GM19324 (cell line): ENCODE measurements around the gene ZNF76.

Experiments used
- ATAC-seq: cut with Tn5 transposase; IDR thresholded peaks from one replicate; pipeline ENCODE4 v1.9.1; 2021; ENCODE audit warnings: mild to moderate bottlenecking, moderate library complexity; ENCODE audit not compliant: unreplicated experiment, low FRiP score

Gene ZNF76

DNA sequence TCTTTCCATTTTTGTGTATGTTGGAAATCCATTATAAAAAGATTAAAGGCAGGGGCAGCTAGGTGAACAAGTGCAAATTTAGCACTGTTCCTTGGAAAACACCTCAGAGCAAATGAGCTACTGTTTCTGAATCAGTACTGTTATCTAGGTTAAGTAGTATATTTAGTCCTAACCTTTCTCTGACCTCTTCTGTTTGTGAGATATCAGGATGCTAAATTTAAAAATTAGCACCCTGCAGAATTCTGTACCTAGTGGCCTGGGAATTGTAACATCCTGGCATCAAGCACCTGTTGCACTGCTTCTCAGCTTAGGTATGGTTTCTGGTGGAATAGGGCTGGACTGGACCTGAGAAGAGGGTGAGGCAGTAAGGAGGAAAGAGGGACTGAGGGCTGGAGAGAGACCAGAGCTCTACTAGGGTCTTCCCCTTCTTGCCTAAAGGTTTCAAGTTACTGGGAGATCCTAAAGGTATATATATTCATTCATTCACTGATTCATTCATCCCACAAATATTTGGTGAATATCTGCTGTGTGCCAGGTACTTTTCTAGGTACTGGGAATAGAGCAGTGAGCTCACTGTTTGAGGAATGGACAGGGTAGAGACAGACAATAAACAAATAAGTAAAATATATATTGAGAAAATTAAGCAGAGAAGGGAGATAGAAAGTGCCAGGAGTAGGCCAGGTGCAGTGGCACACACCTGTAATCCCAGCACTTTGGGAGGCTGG lies 5.2 kb downstream of the ZNF76 start:
- ATAC-seq = no peak

DNA sequence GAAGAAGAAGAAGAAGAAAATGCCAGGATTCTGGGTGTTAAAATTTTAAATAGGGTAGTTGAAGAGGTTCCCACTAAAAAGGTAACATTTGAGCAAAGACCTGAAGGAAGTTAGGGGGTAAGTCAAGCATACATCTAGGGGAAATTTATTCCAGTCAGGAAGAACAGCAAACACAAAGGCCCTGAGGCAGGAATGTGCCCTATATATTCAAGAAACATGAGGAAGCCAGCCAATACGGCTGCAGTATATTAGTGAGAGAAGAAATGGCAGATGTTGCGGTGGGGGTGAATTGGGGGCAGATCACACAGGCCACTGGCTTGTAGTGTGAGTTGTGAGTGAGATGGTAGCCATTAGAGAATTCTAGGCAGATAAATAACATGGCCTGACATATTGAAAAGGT lies 6.0 kb downstream of the ZNF76 start:
- ATAC-seq = no peak

DNA sequence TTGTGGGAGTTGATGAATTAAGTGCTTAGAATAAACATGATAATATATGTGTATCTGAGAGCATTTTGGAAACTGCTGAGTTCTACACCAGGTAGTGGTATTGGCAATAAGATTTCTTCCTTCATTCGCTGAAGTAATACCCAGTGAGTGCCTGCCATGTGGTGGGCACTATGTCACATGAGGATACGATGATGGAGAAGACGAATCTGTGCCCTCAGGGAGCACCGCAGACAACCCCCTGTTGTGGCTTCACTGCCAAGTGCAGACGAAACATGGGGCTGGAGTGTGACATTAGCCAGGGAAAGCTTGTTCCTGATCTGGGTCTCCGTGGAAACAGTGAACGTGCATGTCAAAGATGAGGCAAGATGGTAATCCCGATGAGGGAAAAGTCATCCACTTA lies 7.9 kb downstream of the ZNF76 start:
- ATAC-seq = no peak

DNA sequence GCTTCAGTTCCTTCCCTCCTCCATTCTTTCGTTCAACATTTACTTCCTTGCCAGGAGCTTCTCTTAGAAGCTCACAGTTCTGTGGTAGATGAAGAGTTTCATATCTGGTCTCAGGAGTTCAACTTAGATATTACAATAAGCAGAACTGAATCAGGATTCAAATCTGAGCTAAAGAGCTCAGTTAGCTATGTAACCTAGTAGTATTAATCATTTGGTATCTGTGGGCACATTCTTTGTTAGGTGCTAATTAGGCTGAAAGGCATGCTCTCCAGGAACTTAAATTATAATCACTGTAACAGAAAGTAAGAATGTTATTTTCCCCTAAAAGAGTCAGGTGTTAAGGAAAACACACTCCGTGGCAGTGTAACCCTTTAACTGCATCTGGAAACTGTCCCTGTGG lies 8.4 kb downstream of the ZNF76 start:
- no peak for ATAC-seq

DNA sequence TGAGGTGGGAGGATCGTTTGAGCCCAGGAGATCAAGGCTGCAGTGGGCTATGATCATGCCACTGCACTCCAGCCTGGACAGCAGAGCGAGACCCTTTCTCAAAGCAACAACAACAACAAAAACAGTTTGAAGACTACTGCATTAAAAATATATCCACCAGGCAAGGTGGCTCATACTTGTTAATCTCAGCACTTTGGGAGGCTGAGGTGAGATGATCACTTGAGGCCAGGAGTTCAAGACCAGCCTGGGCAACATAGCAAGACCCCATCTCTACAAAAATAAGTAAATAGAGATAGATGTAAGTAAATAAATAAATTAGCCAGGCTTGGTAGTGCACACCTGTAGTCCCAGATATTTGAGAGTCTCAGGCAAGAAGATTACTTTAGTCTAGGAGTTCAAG lies 12.5 kb downstream of the ZNF76 start:
- ATAC-seq = no peak

DNA sequence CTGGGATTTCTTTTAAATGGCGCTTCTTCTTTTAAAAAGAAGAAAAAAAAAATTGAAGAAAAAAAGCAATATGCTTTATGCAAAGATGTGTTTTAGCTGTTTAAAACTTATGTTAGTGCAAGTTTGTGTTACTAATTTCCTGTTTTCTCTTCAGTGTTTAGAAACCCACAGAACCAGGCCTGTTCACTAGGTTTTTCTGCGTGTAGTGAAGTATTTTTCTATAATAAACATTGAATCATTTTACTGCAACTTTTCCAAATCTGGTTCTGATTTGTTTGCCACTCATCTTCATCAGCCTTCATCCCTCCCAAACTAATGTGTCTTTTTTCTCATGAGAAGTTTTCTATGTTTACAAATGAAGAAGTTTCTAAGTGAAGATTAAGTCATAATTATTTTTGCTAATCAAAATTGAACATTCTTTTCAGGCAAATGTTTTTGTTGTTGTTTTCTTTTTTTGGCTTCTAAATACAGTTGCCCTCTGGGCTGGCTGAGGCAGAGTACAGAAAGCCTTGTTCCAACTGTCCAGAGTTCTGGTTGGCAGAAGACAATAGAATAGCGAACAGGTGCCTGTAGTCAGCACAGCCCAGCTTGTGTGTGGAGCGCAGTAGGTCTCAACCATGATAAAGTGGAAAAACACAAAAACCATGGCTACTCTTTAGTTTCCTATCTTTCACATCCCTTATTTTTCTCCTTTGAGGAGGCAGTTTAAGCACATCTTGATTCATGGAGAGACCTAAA lies 14.5 kb downstream of the ZNF76 start:
- no peak for ATAC-seq

DNA sequence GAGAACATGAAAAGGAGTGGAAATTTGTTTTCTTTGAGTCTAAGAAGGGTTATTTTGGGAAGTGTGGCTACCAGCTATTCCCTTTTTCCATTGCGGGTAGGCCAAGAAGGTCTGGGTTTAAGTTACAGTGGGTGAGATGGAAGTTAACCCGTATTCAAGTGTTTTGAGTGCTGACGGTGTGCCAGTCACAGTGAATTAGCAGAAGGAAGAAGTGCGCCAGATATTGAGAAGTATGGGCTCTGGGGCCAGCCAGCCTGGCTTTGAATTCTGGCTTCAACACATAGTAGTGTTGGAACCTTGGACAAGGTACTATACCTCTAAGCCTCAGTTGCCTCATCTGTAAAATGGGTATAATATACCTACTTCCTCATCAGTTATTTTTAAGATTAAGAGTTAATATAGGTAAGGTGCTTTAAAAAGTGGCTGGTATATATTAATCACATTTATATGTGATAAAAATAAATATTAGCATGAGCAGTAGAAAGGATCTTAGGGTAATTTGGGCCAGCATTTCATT lies 16.3 kb downstream of the ZNF76 start:
- no peak for ATAC-seq

DNA sequence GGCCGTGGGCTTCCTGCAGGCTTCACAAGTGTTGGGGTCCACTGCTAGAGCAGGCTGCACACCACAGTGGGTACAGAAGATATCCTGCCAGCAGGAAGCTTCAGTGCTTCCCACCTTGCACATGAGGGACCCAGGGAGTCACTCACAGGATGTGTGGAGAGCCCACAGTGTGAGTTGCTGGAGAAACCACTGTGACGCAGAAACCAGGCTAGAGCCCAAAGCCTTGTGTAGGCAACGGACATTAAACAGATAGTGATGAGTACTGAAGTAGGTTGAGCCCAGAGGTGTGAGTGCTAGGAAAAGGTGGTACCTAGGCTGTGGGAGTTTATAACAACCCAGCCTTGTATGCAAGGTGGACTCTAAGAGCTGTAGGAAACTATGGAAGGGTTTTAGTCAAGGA lies 19.2 kb downstream of the ZNF76 start:
- no peak for ATAC-seq

DNA sequence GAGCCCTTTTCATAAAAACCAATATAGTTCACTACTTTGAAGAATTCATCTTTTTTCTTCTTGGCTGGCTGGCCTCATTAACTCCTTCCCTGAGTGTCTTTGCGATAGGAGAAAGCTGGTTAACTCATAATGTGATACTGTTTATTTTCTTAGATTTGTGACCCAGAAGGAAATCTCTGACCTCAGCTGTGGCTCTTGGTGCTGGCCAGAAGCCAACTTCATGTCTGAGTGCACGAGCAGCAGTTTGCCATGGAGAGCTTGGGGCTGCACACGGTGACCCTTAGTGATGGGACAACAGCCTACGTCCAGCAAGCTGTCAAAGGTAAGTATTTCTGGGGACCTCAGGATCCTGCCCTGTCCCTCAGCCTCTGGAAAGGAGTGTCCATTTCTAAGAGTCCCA lies 21.4 kb downstream of the ZNF76 start:
- no peak for ATAC-seq

DNA sequence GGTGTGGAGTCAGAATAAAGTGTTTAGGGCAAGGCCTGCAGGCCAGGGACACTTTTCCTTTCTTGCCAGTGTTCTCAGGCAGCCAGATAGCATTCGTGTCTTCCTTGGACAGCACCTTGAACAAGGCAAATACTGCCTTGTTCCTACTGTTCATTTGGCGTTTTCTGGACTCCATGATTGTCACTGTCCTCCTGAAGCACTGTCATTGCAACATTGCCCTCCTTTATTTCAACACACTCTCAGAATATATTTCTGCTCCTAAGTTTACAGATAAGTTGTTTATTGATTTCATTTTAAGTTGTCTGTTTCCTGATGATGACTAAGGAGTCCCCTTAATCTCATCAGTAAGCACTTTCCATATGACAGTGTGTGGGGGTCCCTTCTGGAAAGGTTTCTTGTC lies 22.9 kb downstream of the ZNF76 start:
- ATAC-seq = no peak

DNA sequence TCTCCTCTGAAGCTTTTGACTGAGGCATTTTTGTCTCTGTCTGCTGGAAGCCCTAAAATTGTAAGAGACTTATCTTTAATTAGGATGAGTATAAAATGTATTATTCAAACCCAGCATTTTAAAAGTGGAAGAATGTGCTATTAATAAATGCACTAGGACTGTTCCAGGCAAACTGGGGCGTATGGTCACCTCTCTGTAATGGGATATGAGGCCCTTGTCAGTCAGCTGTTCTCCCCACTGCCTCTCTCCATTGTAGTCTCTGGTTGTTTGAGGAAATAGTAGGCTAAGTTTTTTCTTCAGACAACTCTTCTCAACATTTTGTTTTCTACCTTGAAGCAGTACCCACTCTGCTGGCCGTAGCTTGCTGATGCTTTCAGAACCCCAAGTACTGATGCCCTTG lies 23.8 kb downstream of the ZNF76 start:
- ATAC-seq = no peak

DNA sequence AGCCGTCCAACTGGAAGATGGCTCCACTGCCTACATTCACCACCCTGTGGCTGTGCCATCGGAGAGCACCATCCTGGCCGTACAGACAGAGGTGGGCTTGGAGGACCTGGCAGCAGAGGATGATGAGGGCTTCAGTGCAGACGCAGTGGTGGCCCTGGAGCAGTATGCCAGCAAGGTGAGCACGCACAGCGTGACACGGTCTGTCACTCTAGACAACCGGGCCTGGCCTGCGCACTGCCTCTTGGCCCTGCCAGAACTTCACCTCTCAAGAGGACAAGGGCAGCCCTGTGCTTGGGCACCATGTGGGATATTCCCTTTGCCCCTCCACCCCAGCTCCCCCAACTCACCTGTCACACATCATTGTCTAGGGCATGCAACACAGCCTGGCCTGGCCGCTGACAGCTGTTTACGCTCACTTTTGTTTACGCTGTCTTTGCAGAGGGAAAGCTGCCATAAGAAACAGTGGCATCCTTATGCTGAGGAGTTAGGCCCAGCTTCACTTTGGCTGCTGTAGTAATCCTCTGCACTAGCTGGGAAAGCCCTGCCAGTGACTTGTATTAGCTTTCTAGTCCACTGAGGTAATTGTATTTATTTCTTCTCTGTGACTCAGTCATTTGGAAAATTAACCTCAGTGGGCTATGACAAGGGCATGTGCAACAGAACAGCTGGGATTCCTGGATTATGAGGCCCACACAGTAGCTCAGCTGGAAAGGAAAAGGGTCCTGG lies 28.3 kb downstream of the ZNF76 start:
- ATAC-seq = no peak

DNA sequence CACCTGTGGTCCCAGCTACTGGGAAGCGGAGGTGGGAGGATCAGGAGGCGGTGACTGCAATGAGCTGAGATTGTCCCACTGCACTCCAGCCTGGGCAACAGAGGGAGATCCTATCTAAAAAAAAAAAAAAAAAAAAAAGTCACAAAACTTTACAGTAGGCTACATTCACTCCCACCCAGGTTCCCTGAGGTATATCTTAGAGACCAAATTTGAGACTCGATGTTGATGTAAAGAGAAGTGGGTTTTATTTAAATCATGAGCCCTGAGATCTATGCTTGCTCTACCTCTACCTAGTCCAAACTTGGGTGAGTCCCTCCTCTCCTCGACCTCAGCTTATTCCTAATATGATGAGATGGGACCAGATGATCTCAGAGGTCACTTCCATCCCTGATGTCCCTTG lies 29.3 kb downstream of the ZNF76 start:
- no peak for ATAC-seq

DNA sequence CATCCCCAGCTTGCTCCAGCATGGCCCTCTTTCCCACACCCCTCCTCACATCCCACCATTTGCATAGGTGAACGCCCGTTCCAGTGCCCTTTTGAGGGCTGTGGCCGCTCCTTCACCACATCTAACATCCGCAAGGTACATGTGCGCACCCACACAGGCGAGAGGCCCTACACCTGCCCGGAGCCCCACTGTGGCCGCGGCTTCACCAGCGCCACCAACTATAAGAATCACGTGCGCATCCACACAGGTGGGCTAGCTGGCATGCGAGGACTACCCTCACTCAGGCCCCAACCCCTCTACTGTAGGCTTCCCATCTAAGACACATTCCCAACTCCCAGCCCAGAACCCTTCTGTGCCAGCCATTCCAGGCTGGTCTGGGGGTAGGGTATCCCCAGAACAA lies 32.0 kb downstream of the ZNF76 start:
- ATAC-seq = no peak

DNA sequence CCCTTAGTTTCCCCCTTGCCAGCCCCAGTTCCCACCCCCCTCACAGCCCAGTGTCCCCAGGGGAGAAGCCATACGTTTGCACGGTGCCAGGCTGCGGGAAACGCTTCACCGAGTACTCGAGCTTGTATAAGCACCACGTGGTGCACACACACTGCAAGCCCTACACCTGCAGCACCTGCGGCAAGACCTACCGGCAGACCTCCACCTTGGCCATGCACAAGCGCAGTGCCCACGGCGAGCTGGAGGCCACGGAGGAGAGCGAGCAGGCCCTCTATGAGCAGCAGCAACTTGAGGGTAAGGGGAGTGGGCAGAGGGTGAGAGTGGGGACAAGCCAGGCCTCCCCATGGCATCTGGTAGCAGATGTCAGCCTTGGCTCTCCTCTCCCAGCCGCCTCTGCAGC lies 33.0 kb downstream of the ZNF76 start:
- ATAC-seq = no peak

DNA sequence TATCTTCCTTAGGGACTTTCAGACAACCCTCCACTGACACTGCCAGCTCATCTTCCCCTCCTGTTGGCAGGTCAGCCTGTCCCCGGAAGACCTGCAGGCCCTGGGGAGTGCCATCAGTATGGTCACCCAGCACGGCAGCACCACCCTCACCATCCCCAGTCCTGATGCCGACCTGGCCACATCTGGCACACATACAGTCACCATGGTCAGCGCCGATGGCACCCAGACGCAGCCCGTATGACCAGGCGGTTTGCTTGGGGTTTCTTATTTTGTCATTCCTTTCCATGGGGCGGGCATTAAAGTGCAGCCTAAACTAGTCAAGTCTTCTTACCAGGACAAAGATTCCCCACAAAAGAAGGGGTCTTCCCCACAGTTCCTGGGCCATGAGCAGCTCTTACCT lies 34.1 kb downstream of the ZNF76 start:
- ATAC-seq = no peak

DNA sequence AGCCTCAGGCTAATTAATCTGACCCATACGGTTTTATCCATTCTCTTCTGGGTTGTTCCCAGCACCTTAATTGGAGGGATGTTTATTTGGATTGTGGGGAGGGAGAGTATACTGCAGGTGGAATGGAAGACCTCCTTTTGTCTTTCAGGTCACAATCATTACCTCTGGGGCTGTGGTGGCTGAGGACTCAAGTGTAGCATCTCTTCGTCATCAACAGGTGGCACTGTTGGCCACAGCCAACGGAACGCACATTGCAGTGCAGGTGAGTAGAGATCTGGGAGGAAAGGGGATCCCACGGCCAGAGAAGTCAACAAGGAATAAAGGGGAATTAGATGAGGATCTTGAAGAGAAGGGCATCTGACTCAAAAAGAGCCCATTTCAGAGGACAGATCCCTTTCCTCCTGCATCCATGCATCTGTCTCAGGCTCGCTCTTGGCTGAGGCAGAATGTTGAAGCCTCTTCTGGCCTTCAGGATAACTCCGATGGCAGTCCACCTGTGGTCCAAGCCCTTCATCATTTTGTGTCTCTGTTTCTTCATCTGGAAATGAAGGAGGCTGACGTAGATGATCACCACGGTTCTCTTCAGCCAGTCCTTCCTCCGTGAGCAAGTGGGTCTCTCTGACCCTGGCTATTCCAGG lies 34.9 kb downstream of the ZNF76 start:
- ATAC-seq = no peak

DNA sequence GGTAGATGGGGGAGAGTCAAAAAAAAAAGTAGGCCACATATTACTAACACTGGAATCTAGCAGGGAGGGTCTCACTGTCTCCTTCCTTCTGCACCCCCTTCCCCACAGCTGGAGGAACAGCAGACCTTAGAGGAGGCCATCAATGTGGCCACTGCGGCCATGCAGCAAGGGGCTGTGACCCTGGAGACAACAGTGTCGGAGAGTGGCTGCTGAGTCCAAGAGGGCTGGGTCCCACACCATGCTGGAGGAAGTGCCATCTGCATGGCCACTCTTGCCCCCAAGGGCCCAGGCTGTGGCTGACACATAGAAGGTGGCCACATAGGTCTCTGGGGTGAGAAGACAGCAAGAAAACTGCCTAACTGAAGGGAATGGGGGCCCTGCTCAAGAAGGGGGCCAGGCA lies 35.5 kb downstream of the ZNF76 start:
- no peak for ATAC-seq

DNA sequence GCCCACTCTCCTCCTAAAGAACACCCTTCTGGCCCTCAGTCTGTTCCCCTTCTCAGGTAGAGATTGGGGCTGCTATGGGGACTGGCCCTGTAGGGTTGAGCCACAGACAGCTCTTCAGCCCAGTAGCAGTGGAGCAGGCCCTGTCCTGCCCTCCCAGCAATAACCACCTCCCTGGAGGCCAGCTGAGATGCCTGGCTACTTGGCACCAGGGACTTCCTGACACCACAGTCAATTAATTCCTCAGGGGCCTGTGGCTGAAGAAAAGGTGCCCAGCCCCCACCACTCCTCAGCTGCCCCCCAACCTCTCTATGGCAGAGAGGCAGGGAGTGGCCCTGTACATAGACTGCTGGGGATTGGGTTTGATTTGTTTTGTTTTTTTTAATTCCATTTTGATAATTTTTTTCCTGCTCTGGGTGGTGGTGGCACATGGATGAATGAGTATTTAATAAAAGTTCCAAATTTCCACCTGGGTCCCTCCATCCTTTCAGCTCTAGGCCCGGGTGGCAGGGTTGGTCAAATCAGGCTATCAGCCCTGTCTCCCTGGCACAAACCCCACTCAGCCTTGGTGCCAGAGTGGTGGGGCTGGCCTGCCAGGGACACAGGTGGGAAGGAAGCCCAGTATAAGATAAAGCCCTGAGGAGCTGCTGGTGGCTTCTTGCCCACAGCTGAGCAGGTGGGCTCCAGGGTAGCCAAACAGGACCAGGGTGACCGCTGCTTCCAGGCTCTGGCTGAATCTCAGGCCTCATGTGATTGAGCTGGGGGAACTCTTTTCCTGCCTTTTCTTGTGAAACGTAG lies 36.2 kb downstream of the ZNF76 start:
- no peak for ATAC-seq

DNA sequence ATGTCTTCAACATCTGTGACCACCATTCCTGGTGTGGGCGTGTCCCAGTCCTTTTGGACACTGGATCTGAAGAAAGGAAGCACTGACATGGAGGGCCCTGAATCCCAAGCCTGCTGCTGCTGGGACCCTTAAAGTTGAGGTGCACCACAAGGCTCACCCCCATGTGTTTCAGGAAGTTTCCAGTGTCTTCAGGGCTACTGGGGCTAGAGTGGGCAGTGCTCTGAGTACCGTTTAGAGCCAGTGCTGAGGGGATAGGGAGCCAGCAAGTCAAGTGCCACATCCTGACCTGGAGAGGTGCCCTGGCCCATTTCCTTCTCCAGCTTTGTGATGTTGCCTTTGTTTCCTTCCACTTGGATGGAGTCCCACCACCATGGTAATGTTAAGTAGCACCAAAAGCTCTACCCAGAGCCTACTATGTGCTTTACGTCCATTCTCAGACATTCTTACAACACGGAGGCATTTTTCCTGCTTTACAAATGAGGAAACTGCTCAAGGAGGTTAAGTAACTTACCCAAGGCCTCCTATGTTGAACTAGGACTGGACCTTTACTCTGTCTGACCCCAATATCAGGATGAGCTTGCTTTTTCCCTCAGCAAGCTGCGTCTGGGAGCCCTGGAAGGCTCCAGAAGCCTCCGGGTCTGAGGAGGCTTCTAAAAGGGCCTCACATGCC lies 37.5 kb downstream of the ZNF76 start:
- peak; percentile 6 for ATAC-seq
